Fibroblast of skin of right biceps (primary cell): Measurements from ENCODE around the gene ATXN3.

Experiments
- DNase-seq: peaks from one replicate; pipeline ENCODE4 v3.0.0-alpha.2; 2013

ATXN3 gene

DNA sequence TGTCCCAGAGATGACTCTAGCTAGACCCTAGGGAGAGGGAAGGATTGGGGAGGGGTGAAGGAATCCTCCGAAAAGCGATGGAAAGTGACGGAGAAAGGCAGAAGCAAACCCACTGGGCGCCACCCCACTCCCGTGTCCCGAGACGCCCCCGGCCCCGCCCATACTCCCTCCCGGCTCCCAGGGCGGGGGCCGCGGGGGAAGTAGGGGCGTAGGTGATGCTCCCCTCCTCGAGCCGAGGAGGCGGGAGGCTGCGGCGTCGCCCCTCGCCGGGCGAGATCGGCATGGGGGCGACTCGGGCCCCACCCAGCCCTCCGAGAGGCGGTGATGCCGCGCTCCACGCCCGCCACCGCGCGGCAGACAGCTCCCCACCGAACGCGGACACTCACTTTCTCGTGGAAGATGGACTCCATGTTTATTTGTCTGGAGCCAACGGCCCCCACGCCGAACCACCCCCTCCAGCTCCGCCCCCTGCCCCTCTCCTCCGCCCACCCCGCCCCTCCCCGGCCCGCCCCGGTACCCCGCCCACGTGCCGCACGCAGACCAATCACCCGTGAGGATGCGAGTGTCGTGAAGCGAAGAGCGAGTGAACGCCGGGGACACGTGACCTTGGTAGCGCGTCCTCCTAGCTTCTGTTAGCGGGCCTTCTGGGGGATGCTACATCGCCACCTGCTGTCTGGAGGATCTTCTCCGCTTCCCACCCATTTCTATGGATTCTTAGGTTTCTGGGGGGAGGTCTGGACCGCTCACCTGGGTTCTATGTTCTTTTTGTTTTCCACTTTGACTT is at the start of gene ATXN3:
Gene ATXN3 (minus strand): TSS at position 440 of the 784 bp plus-strand sequence. CDS start 30 bp downstream, at position 410.
- peak; percentile 99 for DNase-seq

- DNase-seq = peak; percentile 32
Observed at GRCh38 chr14:92154283-92154942, 48.0 kb upstream of the ATXN3 start.

GRCh38 chr14:92153581-92153980 is 47.2 kb upstream of the ATXN3 start:
- no peak for DNase-seq

DNA sequence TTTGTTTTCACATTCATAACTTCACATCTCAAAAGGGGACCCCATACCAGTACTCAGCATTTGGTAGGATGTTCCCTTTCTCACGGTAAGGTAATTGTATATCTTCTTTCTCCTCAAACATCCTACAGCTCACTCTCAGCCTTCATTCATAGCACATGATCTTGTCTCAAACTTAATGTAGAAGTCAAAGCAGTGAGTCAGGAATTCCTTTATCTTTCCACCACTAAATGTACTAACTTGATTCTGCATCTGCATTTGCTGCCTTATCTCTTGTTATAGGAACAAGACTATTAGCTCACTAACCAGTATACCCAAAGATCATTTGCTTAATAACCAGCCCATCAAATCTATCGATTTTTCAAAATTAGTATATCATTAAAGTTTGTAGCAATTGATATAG is 38.3 kb upstream of the ATXN3 start:
- DNase-seq = peak; percentile 19

GRCh38 chr14:92143962-92144361 is 37.6 kb upstream of the ATXN3 start:
- DNase-seq = no peak

DNA sequence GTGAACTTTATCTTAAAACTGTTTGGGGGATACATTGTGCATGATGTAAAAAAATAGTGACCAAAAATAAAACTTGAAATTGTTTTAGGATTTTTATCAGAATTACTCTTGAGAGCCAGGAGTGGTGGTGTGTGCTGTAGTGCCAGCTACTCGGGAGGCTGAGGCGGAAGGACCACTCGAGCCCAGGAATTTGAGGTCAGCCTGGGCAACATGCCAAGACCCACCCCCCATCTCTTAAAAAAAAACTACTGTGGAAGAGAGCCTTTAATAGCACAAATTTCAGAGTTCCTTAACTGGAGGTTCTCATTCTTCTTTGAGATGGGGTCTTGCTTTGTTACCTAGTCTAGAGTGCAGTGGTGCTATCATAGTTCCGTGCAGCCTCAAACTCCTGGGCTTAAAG is 36.9 kb upstream of the ATXN3 start:
- DNase-seq = peak; percentile 15

GRCh38 chr14:92135269-92135668 is 28.9 kb upstream of the ATXN3 start:
- peak; percentile 44 for DNase-seq

DNA sequence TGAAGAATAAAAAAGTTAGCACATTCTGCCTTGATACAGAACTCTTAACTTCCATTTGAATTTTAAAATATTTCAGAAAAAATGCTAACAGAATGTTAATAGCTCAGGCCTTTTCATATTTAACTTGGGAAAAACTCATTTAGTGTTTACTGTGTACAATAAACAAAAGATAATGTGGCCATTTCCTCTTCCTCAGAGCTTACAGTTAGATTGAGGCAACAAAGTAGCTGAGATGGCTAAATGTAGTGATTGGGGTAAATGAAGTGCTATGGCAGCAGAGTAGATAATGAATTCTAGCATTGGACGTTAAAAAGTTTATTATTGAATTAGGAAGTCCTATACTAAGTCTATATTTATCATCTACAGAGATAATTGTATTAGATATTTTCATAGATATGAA is 28.1 kb upstream of the ATXN3 start:
- no peak for DNase-seq

- peak; percentile 11 for DNase-seq
Observed at GRCh38 chr14:92122761-92123160, 16.4 kb upstream of the ATXN3 start.

GRCh38 chr14:92122351-92122677 is 15.9 kb upstream of the ATXN3 start:
- DNase-seq = peak; percentile 33

GRCh38 chr14:92121670-92122350 is 15.4 kb upstream of the ATXN3 start, which contains the start of the genes CPSF2 and NDUFB1:
CPSF2 (plus strand) TSS chr14:92121969; CDS start chr14:92130985, 9,016 bp downstream.
NDUFB1 (minus strand) TSS chr14:92121706; CDS start chr14:92117637, 4,069 bp downstream.
- DNase-seq = peak; percentile 84

DNA sequence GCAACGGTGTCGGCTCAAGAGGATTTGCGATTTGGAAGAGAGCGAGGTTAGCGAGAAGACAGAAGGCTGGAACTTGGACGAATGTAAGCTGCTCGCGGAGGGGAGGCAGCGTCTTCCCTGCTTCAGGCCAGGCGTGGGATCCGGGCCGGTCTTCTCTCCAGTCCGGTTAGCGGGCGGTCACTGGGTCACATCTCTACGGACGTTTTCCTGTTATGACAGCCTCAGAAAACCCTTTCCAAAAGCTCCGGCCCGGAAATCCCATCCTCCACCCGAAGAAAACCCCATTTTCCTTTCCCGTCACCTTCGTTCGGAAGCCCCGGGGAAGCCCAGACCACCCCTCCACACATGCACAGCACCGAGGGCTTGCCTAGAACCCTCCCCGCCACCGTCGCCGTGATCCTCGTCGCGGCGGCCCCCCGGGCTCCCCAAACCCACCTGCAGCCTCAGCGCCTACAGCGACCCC is 14.9 kb upstream of the ATXN3 start:
- peak; percentile 26 for DNase-seq

DNA sequence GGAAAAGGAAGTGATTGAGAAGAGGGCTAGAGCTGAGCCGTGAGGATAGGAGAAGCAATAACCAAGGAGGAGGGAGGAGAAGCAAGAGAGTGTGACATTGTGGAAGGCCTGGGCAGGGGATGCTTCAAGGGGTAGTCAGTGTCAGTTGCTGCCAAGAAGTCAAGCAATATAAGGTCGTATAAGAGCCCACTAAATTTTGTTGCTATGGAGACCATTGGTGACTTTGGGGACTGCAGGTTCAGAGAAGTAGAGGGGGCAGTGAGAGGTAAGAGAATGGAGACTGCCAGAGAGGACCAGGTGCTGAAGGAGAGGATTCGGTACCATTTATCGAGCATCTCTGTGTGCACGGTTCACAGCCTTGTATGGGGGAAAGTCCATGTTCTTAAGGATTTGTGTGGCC is 3.1 kb upstream of the ATXN3 start:
- no peak for DNase-seq

- DNase-seq = no peak
Observed at GRCh38 chr14:92108345-92109254, 2.2 kb upstream of the ATXN3 start.

DNA sequence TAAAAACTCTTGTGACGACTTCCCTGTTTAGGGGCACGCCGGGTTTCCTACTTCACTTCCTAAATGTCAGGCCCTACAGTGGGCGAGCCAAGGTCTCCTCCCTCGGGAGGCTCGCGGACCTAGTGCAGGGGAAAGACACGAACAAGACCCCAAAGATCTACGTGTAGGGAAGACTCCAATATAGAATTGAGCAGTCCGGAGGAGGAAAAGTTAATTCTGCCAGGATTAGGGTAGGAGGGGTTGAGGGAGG is 564 bp downstream of the ATXN3 start:
- no peak for DNase-seq

GRCh38 chr14:92105073-92105892 is 1.1 kb downstream of the ATXN3 start:
- no peak for DNase-seq

DNA sequence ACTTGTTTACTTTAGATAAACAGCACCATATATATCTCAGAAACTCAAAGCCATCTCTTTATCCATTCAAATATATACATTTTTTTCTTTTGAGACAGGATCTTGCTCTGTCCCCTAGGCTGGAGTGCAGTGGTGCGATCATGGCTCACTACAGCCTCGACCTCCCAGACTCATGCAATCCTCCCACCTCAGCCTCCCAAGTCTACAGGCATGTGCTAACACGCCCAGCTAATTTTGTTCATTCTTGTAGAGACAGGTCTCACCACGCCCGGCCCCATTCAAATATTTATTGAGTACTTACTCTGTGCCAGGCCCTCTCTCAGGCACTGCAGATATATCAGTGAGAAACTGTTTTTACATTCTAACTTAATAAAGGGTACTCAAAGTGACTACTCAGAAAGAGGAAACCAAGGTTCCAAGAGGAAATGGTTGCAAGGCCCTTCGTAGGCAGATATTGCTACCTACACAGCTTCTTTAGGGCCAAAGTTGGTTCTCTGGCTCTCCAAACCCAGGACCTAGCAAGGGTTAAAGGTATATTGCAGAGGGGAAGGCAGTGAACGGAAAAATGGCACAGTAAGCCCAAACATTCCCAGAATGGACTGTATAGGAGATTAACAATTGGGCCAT is 2.9 kb downstream of the ATXN3 start:
- no peak for DNase-seq

GRCh38 chr14:92099802-92100201 is 6.6 kb downstream of the ATXN3 start:
- DNase-seq = no peak

GRCh38 chr14:92093320-92093719 is 13.1 kb downstream of the ATXN3 start:
- DNase-seq = no peak

DNA sequence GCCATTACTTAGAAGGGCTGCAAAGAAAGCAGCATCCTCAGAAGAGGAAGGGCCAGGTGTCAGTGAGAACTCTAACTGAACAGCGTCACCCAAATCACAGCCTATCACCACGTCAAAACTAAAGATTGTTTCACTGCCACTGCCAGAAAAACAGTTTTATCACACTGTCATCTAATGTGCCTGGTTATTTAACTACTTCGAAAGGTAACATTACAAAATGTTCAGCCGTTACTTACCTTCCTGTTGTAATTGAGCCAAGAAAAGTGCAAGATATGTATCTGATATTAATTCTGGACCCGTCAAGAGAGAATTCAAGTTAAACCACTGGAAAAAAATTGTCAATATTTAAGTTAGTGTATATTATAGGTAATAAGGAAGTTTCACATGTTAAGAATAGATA is 17.9 kb downstream of the ATXN3 start:
- DNase-seq = no peak

- peak; percentile 1 for DNase-seq
Observed at GRCh38 chr14:92074555-92074954, 31.8 kb downstream of the ATXN3 start.
